Measurements from ENCODE around the gene SLC19A3.
"Not testable (repeated sequence)": the region's sequence is repeated elsewhere in the genome, so short reads cannot be mapped to it uniquely, and the experiment has no call there.

The SLC19A3 gene

GRCh38 chr2:227674485-227674884 is 43.3 kb downstream of the SLC19A3 start:
- WGBS: 80% methylated on average over 5 of the region's 5 CpGs
- no peak overlapping the region for H3K4ac ChIP-seq (ENCODE audit: low read depth in 1 of 2, low read length in 2 of 2)
- H3K9me3 ChIP-seq (ENCODE audit: control insufficient read depth, low read length): no peaks in the 10 kb centered on the region
- H2BK5ac ChIP-seq (ENCODE audit: low read depth, low read length, poor library complexity, severe bottlenecking): no peak overlapping the region
- H3K23ac ChIP-seq (ENCODE audit: low read length in 2 of 2): no peak overlapping the region
- H3K9ac ChIP-seq (ENCODE audit: low read length): no peak overlapping the region
- H3K4me2 ChIP-seq (ENCODE audit: low read length, poor library complexity, severe bottlenecking): no peak overlapping the region
- H4K8ac ChIP-seq (ENCODE audit: low read length): no peak overlapping the region
- H4K91ac ChIP-seq (ENCODE audit: low read length): no peak overlapping the region
- no peak overlapping the region for H2AFZ ChIP-seq (ENCODE audit: low read depth, low read length)
- DNase-seq: no peak
- H3K4me3 ChIP-seq (ENCODE audit: insufficient read depth in 1 of 2, low read depth in 1 of 2, low read length in 2 of 2): no peak overlapping the region
- no peak overlapping the region for H3K14ac ChIP-seq (ENCODE audit: low read length in 2 of 2)
- no peaks in the 10 kb centered on the region for H3K36me3 ChIP-seq (ENCODE audit: control insufficient read depth in 1 of 2, insufficient read depth in 2 of 2, low read depth in 1 of 2, low read length in 2 of 2)
- no peak overlapping the region for H2BK15ac ChIP-seq (ENCODE audit: low read depth, poor library complexity, severe bottlenecking)
- H2BK120ac ChIP-seq (ENCODE audit: low read depth, low read length): no peak overlapping the region
- no peaks in the 10 kb centered on the region for H3K27me3 ChIP-seq (ENCODE audit: control insufficient read depth in 1 of 2, insufficient read depth in 1 of 2, low read length in 2 of 2)
- H3K4me1 ChIP-seq (ENCODE audit: control insufficient read depth, insufficient read depth, low read depth, low read length): no peaks in the 10 kb centered on the region
- H2BK12ac ChIP-seq (ENCODE audit: low read length in 2 of 2): no peak overlapping the region
- no peak overlapping the region for H2AK5ac ChIP-seq (ENCODE audit: low read length, severe bottlenecking)
- H3K18ac ChIP-seq (ENCODE audit: low read depth in 1 of 2, low read length in 2 of 2): no peak overlapping the region
- H3K79me1 ChIP-seq (replicated peaks; ENCODE audit: low read length, poor library complexity, severe bottlenecking): no peaks in the 10 kb centered on the region
- H3K27ac ChIP-seq (ENCODE audit: low read length, poor library complexity, severe bottlenecking): no peak overlapping the region

- H3K27me3 ChIP-seq (ENCODE audit: control insufficient read depth in 1 of 2, insufficient read depth in 1 of 2, low read length in 2 of 2): not testable (repeated sequence)
- 74% methylated on average over 4 of the region's 5 CpGs for WGBS
Measured at GRCh38 chr2:227673620-227674019, 44.2 kb downstream of the SLC19A3 start.

GRCh38 chr2:227671170-227671905 is 46.5 kb downstream of the SLC19A3 start:
- no peak overlapping the region for H3K27ac ChIP-seq (ENCODE audit: low read length, poor library complexity, severe bottlenecking)
- WGBS: 72% methylated on average over 3 of the region's 3 CpGs
- no peak overlapping the region for H2AK5ac ChIP-seq (ENCODE audit: low read length, severe bottlenecking)
- H3K27me3 ChIP-seq (ENCODE audit: control insufficient read depth in 1 of 2, insufficient read depth in 1 of 2, low read length in 2 of 2): no peaks in the 10 kb centered on the region
- H2AFZ ChIP-seq (ENCODE audit: low read depth, low read length): no peak overlapping the region
- no peak overlapping the region for H2BK120ac ChIP-seq (ENCODE audit: low read depth, low read length)
- H3K4me2 ChIP-seq (ENCODE audit: low read length, poor library complexity, severe bottlenecking): no peak overlapping the region
- no peak overlapping the region for H4K91ac ChIP-seq (ENCODE audit: low read length)
- H3K9me3 ChIP-seq (ENCODE audit: control insufficient read depth, low read length): no peaks in the 10 kb centered on the region
- H3K79me1 ChIP-seq (replicated peaks; ENCODE audit: low read length, poor library complexity, severe bottlenecking): no peaks in the 10 kb centered on the region
- H3K4ac ChIP-seq (ENCODE audit: low read depth in 1 of 2, low read length in 2 of 2): no peak overlapping the region
- no peak overlapping the region for H3K23ac ChIP-seq (ENCODE audit: low read length in 2 of 2)
- H2BK12ac ChIP-seq (ENCODE audit: low read length in 2 of 2): no peak overlapping the region
- DNase-seq: no peak
- H3K36me3 ChIP-seq (ENCODE audit: control insufficient read depth in 1 of 2, insufficient read depth in 2 of 2, low read depth in 1 of 2, low read length in 2 of 2): no peaks in the 10 kb centered on the region
- no peak overlapping the region for H3K14ac ChIP-seq (ENCODE audit: low read length in 2 of 2)
- H2BK5ac ChIP-seq (ENCODE audit: low read depth, low read length, poor library complexity, severe bottlenecking): no peak overlapping the region
- H3K4me1 ChIP-seq (ENCODE audit: control insufficient read depth, insufficient read depth, low read depth, low read length): no peaks in the 10 kb centered on the region
- H3K18ac ChIP-seq (ENCODE audit: low read depth in 1 of 2, low read length in 2 of 2): no peak overlapping the region
- no peak overlapping the region for H4K8ac ChIP-seq (ENCODE audit: low read length)
- no peak overlapping the region for H3K4me3 ChIP-seq (ENCODE audit: insufficient read depth in 1 of 2, low read depth in 1 of 2, low read length in 2 of 2)
- H3K9ac ChIP-seq (ENCODE audit: low read length): no peak overlapping the region
- no peak overlapping the region for H2BK15ac ChIP-seq (ENCODE audit: low read depth, poor library complexity, severe bottlenecking)

More at GRCh38 chr2:227673620-227674019, 44.2 kb downstream of the SLC19A3 start:
- H3K4me2 ChIP-seq (ENCODE audit: low read length, poor library complexity, severe bottlenecking); H2BK5ac ChIP-seq (ENCODE audit: low read depth, low read length, poor library complexity, severe bottlenecking); H3K36me3 ChIP-seq (ENCODE audit: control insufficient read depth in 1 of 2, insufficient read depth in 2 of 2, low read depth in 1 of 2, low read length in 2 of 2); H2BK120ac ChIP-seq (ENCODE audit: low read depth, low read length); H3K27ac ChIP-seq (ENCODE audit: low read length, poor library complexity, severe bottlenecking); H3K9me3 ChIP-seq (ENCODE audit: control insufficient read depth, low read length); H4K91ac ChIP-seq (ENCODE audit: low read length); H3K23ac ChIP-seq (ENCODE audit: low read length in 2 of 2); H3K4me3 ChIP-seq (ENCODE audit: insufficient read depth in 1 of 2, low read depth in 1 of 2, low read length in 2 of 2); H3K9ac ChIP-seq (ENCODE audit: low read length); H2AK5ac ChIP-seq (ENCODE audit: low read length, severe bottlenecking); H3K4me1 ChIP-seq (ENCODE audit: control insufficient read depth, insufficient read depth, low read depth, low read length); H2AFZ ChIP-seq (ENCODE audit: low read depth, low read length); H2BK15ac ChIP-seq (ENCODE audit: low read depth, poor library complexity, severe bottlenecking); H3K18ac ChIP-seq (ENCODE audit: low read depth in 1 of 2, low read length in 2 of 2); H3K14ac ChIP-seq (ENCODE audit: low read length in 2 of 2); H2BK12ac ChIP-seq (ENCODE audit: low read length in 2 of 2); H4K8ac ChIP-seq (ENCODE audit: low read length); H3K79me1 ChIP-seq (replicated peaks; ENCODE audit: low read length, poor library complexity, severe bottlenecking); DNase-seq; H3K4ac ChIP-seq (ENCODE audit: low read depth in 1 of 2, low read length in 2 of 2): not testable (repeated sequence)

GRCh38 chr2:227666631-227667170 is 51.1 kb downstream of the SLC19A3 start, which contains the start of gene SCYGR5:
TSS of gene SCYGR5 (plus strand) at chr2:227666804. CDS start at chr2:227666804, 0 bp downstream.
- not testable (repeated sequence) for H3K27ac ChIP-seq (ENCODE audit: low read length, poor library complexity, severe bottlenecking); H4K91ac ChIP-seq (ENCODE audit: low read length); H4K8ac ChIP-seq (ENCODE audit: low read length); H2BK5ac ChIP-seq (ENCODE audit: low read depth, low read length, poor library complexity, severe bottlenecking); H3K9ac ChIP-seq (ENCODE audit: low read length); H3K9me3 ChIP-seq (ENCODE audit: control insufficient read depth, low read length); H3K79me1 ChIP-seq (replicated peaks; ENCODE audit: low read length, poor library complexity, severe bottlenecking); H3K14ac ChIP-seq (ENCODE audit: low read length in 2 of 2); H3K27me3 ChIP-seq (ENCODE audit: control insufficient read depth in 1 of 2, insufficient read depth in 1 of 2, low read length in 2 of 2); H2AK5ac ChIP-seq (ENCODE audit: low read length, severe bottlenecking); H2BK12ac ChIP-seq (ENCODE audit: low read length in 2 of 2); H3K4me1 ChIP-seq (ENCODE audit: control insufficient read depth, insufficient read depth, low read depth, low read length); H2BK15ac ChIP-seq (ENCODE audit: low read depth, poor library complexity, severe bottlenecking); H3K23ac ChIP-seq (ENCODE audit: low read length in 2 of 2); H3K4me2 ChIP-seq (ENCODE audit: low read length, poor library complexity, severe bottlenecking); DNase-seq; H3K4me3 ChIP-seq (ENCODE audit: insufficient read depth in 1 of 2, low read depth in 1 of 2, low read length in 2 of 2); H3K4ac ChIP-seq (ENCODE audit: low read depth in 1 of 2, low read length in 2 of 2); H3K36me3 ChIP-seq (ENCODE audit: control insufficient read depth in 1 of 2, insufficient read depth in 2 of 2, low read depth in 1 of 2, low read length in 2 of 2); H2BK120ac ChIP-seq (ENCODE audit: low read depth, low read length); H2AFZ ChIP-seq (ENCODE audit: low read depth, low read length); H3K18ac ChIP-seq (ENCODE audit: low read depth in 1 of 2, low read length in 2 of 2)
- 97% methylated on average over 9 of the region's 13 CpGs for WGBS

All from mesenchymal stem cell (in vitro differentiated cells and primary cell).